PC-3 (cell line): ENCODE measurements around the gene CD180. TPM values are rescaled to one million over a fixed set of nuclear protein-coding genes. Genes with fewer than 3 reads are reported as not detected.
"Not testable (repeated sequence)": the region's sequence is repeated elsewhere in the genome, so short reads cannot be mapped to it uniquely, and the experiment has no call there.

Experiments used
- ATAC-seq: fragments of 200-7000 bp; cut with Tn5 transposase; 2 replicates; pipeline ENCODE4 v1.9.1; 2020; ENCODE audit warnings: mild to moderate bottlenecking, moderate library complexity
- BruUV-seq: library from RNA; stranded (reverse); fragments of 400-500 nt; replicated peaks from 2 replicates; lab custom pipeline; 2021; lab: Mats Ljungman, UMichigan
- CTCF ChIA-PET: fragments of 300-600 bp; sonication (Branson Sonifier 250); formaldehyde crosslinking; loops from one replicate; lab custom pipeline; 2022; ENCODE audit warnings: antibody characterized with exemption; lab: Charles Lee
- POLR2A ChIA-PET: fragments of 300-600 bp; sonication (Branson Sonifier 250); formaldehyde crosslinking; loops from one replicate; lab custom pipeline; 2022; ENCODE audit warnings: antibody characterized with exemption; ENCODE audit not compliant: unreplicated experiment; lab: Charles Lee
- DNase-seq: peaks from one replicate; pipeline ENCODE4 v3.0.0-alpha.2; 2015
- H2AFZ ChIP-seq: fragments of 300-600 bp; sonication (generic); 2 replicates; pipeline ENCODE4 v1.6.0; 2016; ENCODE audit warnings: antibody characterized with exemption, low read length
- H3F3A ChIP-seq: fragments of 300-600 bp; sonication (generic); one replicate; pipeline ENCODE4 v1.6.0; 2017; ENCODE audit warnings: antibody characterized with exemption, low read length, control low read depth, mild to moderate bottlenecking; ENCODE audit not compliant: unreplicated experiment
- H3K27ac ChIP-seq: fragments of 300-600 bp; sonication (generic); 2 replicates; pipeline ENCODE4 v1.5.1; 2016; ENCODE audit warnings: mild to moderate bottlenecking, low read length
- H3K27me3 ChIP-seq: fragments of 300-600 bp; sonication (generic); 2 replicates; pipeline ENCODE4 v1.6.1; 2016; ENCODE audit warnings: low read length, mixed read lengths
- H3K36me3 ChIP-seq: fragments of 300-600 bp; sonication (generic); 2 replicates; pipeline ENCODE4 v1.6.1; 2016; ENCODE audit warnings: low read depth, mixed run types, low read length, mixed read lengths
- H3K4me1 ChIP-seq: fragments of 300-600 bp; sonication (generic); 2 replicates; pipeline ENCODE4 v1.5.1; 2016; ENCODE audit warnings: low read length; ENCODE audit not compliant: insufficient read depth
- H3K4me2 ChIP-seq: fragments of 300-600 bp; sonication (generic); 2 replicates; pipeline ENCODE4 v1.6.0; 2016; ENCODE audit warnings: low read length
- H3K4me3 ChIP-seq: fragments of 300-600 bp; sonication (generic); 2 replicates; pipeline ENCODE4 v1.5.1; 2016; ENCODE audit warnings: mild to moderate bottlenecking, low read length, mixed read lengths
- H3K79me2 ChIP-seq: fragments of 300-600 bp; sonication (generic); 2 replicates; pipeline ENCODE4 v1.6.1; 2017; ENCODE audit warnings: low read length, mixed read lengths
- H3K9ac ChIP-seq: fragments of 300-600 bp; sonication (generic); 2 replicates; pipeline ENCODE4 v1.6.0; 2016; ENCODE audit warnings: mild to moderate bottlenecking, low read length
- H3K9me2 ChIP-seq: fragments of 300-600 bp; sonication (generic); replicated peaks from 2 replicates; pipeline ENCODE4 v1.6.1; 2016; ENCODE audit warnings: mixed run types, low read length, mixed read lengths
- H3K9me3 ChIP-seq: fragments of 300-600 bp; sonication (generic); 2 replicates; pipeline ENCODE4 v1.6.1; 2016; ENCODE audit warnings: low read length, mixed read lengths
- H4K20me1 ChIP-seq: fragments of 300-600 bp; sonication (generic); 2 replicates; pipeline ENCODE4 v1.6.1; 2016; ENCODE audit warnings: low read length, mixed read lengths
- EZH2 ChIP-seq: fragments of 300-600 bp; sonication (generic); IDR thresholded peaks from one replicate; pipeline ENCODE4 v1.6.1; 2017; ENCODE audit warnings: antibody characterized with exemption, mild to moderate bottlenecking, low read length; ENCODE audit not compliant: unreplicated experiment
- EZH2phosphoT487 ChIP-seq: fragments of 300-600 bp; sonication (generic); IDR thresholded peaks from 2 replicates; pipeline ENCODE4 v1.6.1; 2018; ENCODE audit warnings: mild to moderate bottlenecking, antibody characterized with exemption, low read length, borderline replicate concordance
- intact Hi-C: fragments of 100-400 bp; cut with micrococcal nuclease; formaldehyde crosslinking; loops from 2 replicates; pipeline ENCODE4 v1.9.0; 2023
- total RNA-seq: library from RNA; depleted of rRNA; stranded (reverse); fragments of >200 nt; gene quantifications from 2 replicates; pipeline ENCODE4 v1.2.3, GENCODE V29; 2014
- TF ChIP-seq, protein P1 (sequence below): fragments of 300-600 bp; sonication (generic); conservative IDR thresholded peaks from 2 replicates; pipeline ENCODE4 v1.5.1; 2017; ENCODE audit warnings: antibody characterized with exemption, low read depth, mild to moderate bottlenecking, low read length

The CD180 gene
- total RNA-seq, 1 experiment from 2014 or later: not detected

DNA sequence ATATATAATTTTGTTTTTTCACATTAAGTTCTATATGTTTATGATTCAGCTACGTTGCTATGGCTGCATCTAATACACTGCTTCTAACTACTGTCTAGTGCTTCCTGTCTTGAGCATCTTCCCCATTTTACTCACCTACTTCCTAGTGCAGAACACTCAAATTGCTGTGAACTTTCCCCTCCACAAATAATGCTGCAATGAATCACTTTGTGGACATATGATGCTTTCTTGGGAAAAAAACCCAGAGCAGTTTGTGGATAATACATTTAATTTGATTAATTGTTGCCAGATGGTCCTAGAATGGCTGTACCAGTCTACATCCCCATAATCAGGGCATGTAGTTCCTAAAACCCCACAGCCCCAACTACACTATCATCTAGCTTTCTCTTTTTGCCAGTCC is 18.5 kb downstream of the CD180 start:
- H3K9me2 ChIP-seq: no peaks in the 10 kb centered on the region
- peaks cover 3% of the 10 kb centered on the region; the same call in 1 of the 2 replicates for H3K9me3 ChIP-seq
- DNase-seq (peak; percentile 17), ATAC-seq (peak; percentile 58)
- POLR2A ChIA-PET: no interaction called here
- H3K4me1 ChIP-seq: 0 out of 2 replicates have a peak, but pooled peaks cover 4% of the 10 kb centered on the region
- no peaks in the 10 kb centered on the region for H3K36me3 ChIP-seq
- CTCF ChIA-PET: no interaction called here
- no peaks in the 10 kb centered on the region for H3F3A ChIP-seq
- H3K4me3 ChIP-seq: no peak overlapping the region
- TF ChIP-seq EZH2 (no peak), EZH2phosphoT487 (no peak)
- TF ChIP-seq, protein P1, sequence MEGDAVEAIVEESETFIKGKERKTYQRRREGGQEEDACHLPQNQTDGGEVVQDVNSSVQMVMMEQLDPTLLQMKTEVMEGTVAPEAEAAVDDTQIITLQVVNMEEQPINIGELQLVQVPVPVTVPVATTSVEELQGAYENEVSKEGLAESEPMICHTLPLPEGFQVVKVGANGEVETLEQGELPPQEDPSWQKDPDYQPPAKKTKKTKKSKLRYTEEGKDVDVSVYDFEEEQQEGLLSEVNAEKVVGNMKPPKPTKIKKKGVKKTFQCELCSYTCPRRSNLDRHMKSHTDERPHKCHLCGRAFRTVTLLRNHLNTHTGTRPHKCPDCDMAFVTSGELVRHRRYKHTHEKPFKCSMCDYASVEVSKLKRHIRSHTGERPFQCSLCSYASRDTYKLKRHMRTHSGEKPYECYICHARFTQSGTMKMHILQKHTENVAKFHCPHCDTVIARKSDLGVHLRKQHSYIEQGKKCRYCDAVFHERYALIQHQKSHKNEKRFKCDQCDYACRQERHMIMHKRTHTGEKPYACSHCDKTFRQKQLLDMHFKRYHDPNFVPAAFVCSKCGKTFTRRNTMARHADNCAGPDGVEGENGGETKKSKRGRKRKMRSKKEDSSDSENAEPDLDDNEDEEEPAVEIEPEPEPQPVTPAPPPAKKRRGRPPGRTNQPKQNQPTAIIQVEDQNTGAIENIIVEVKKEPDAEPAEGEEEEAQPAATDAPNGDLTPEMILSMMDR: no peak
- no peaks in the 10 kb centered on the region for H3K27me3 ChIP-seq
- no TSS peak for BruUV-seq
- no peak overlapping the region for H3K27ac ChIP-seq
- no peak overlapping the region for H3K9ac ChIP-seq
- intact Hi-C loops: no loop called here
- H4K20me1 ChIP-seq: no peaks in the 10 kb centered on the region
- no peaks in the 10 kb centered on the region for H3K79me2 ChIP-seq
- H2AFZ ChIP-seq: no peak overlapping the region
- H3K4me2 ChIP-seq: no peak overlapping the region

DNA sequence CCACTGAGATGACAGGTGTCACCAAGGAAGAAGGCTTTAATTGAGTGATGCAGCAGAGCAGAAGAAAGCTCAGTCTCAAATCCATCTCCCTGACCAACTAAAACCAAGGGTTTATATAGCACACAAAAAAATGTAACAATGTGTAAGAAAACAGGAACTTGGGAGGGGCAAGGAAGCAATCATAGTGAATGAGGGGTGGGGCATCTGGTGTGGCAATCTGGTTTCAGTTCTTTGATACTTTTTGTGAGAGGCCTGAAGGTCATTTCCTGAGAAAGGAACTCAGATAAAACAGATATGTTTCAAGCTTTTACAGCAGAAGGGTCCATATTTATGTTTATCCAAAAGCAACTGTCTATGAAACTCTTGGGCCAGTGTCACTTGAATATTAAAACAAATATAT is 19.7 kb downstream of the CD180 start:
- H3K27me3 ChIP-seq: no peaks in the 10 kb centered on the region
- peaks cover 3% of the 10 kb centered on the region; the same call in 1 of the 2 replicates for H3K9me3 ChIP-seq
- ChIA-PET POLR2A (no interaction called here), CTCF (no interaction called here)
- H3K4me3 ChIP-seq: no peak overlapping the region
- no TSS peak for BruUV-seq
- no peaks in the 10 kb centered on the region for H3K36me3 ChIP-seq
- H3K4me2 ChIP-seq: no peak overlapping the region
- intact Hi-C loops: no loop called here
- no peaks in the 10 kb centered on the region for H3K79me2 ChIP-seq
- H3K9me2 ChIP-seq: no peaks in the 10 kb centered on the region
- no peak overlapping the region for H2AFZ ChIP-seq
- no peaks in the 10 kb centered on the region for H4K20me1 ChIP-seq
- H3F3A ChIP-seq: no peaks in the 10 kb centered on the region
- H3K9ac ChIP-seq: no peak overlapping the region
- DNase-seq (no peak), ATAC-seq (no peak)
- H3K4me1 ChIP-seq: 0 out of 2 replicates have a peak, but pooled peaks cover 4% of the 10 kb centered on the region
- TF ChIP-seq EZH2: no peak
- H3K27ac ChIP-seq: no peak overlapping the region

GRCh38 chr5:67173959-67174358 is 22.6 kb downstream of the CD180 start:
- H3K9me3 ChIP-seq: peaks cover 3% of the 10 kb centered on the region; the same call in 1 of the 2 replicates
- ChIA-PET POLR2A (no interaction called here), CTCF (no interaction called here)
- ATAC-seq (no peak), DNase-seq (no peak)
- TF ChIP-seq, protein P1: no peak
- TF ChIP-seq EZH2phosphoT487 (no peak), EZH2 (no peak)
- H3K9ac ChIP-seq: no peak overlapping the region
- H3K27ac ChIP-seq: no peak overlapping the region
- no peaks in the 10 kb centered on the region for H3K9me2 ChIP-seq
- H3K36me3 ChIP-seq: no peaks in the 10 kb centered on the region
- H3K4me1 ChIP-seq: 0 out of 2 replicates have a peak, but pooled peaks cover 4% of the 10 kb centered on the region
- no peak overlapping the region for H3K4me3 ChIP-seq
- H3K27me3 ChIP-seq: no peaks in the 10 kb centered on the region
- no peak overlapping the region for H2AFZ ChIP-seq
- intact Hi-C loops: no loop called here
- H4K20me1 ChIP-seq: no peaks in the 10 kb centered on the region
- no peaks in the 10 kb centered on the region for H3F3A ChIP-seq
- no TSS peak for BruUV-seq
- H3K4me2 ChIP-seq: no peak overlapping the region
- H3K79me2 ChIP-seq: no peaks in the 10 kb centered on the region

GRCh38 chr5:67173351-67173750 is 23.2 kb downstream of the CD180 start:
- BruUV-seq, H3K27me3 ChIP-seq, H3F3A ChIP-seq, POLR2A ChIA-PET, H3K4me2 ChIP-seq, H3K4me3 ChIP-seq, intact Hi-C loops, H3K4me1 ChIP-seq, ATAC-seq, H3K79me2 ChIP-seq, H3K9ac ChIP-seq, H3K36me3 ChIP-seq, H3K27ac ChIP-seq, H4K20me1 ChIP-seq, H2AFZ ChIP-seq, CTCF ChIA-PET, H3K9me2 ChIP-seq, DNase-seq, H3K9me3 ChIP-seq: not testable (repeated sequence)
